OCI-LY7 (cell line): ENCODE measurements around the gene ITGAE.

Source experiments
- EZH2phosphoT487 ChIP-seq: fragments of 200-600 bp; sonication (generic); IDR thresholded peaks from 2 replicates; pipeline ENCODE4 v1.6.1; 2018; ENCODE audit warnings: low read depth, borderline replicate concordance, mild to moderate bottlenecking, mixed run types, antibody characterized with exemption, low read length, moderate library complexity, mixed read lengths
- TF ChIP-seq, protein P1 (sequence below): fragments of 200-600 bp; sonication (generic); conservative IDR thresholded peaks from 2 replicates; pipeline ENCODE4 v1.5.1; 2014; ENCODE audit warnings: mild to moderate bottlenecking, antibody characterized with exemption, low read length, moderate library complexity, mixed read lengths

GRCh38 chr17:3727041-3727440 is 73.9 kb downstream of the ITGAE start:
- no peak for TF ChIP-seq EZH2phosphoT487
- TF ChIP-seq, protein P1, sequence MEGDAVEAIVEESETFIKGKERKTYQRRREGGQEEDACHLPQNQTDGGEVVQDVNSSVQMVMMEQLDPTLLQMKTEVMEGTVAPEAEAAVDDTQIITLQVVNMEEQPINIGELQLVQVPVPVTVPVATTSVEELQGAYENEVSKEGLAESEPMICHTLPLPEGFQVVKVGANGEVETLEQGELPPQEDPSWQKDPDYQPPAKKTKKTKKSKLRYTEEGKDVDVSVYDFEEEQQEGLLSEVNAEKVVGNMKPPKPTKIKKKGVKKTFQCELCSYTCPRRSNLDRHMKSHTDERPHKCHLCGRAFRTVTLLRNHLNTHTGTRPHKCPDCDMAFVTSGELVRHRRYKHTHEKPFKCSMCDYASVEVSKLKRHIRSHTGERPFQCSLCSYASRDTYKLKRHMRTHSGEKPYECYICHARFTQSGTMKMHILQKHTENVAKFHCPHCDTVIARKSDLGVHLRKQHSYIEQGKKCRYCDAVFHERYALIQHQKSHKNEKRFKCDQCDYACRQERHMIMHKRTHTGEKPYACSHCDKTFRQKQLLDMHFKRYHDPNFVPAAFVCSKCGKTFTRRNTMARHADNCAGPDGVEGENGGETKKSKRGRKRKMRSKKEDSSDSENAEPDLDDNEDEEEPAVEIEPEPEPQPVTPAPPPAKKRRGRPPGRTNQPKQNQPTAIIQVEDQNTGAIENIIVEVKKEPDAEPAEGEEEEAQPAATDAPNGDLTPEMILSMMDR = 0 out of 2 replicates have a peak, but pooled peaks have one; percentile 35
